Right lobe of liver (tissue), 6 donors: ENCODE results near the gene GAPVD1. TPM values are rescaled to one million over a fixed set of nuclear protein-coding genes. Genes with fewer than 3 reads are reported as not detected.
"Not testable (repeated sequence)": the region's sequence is repeated elsewhere in the genome, so short reads cannot be mapped to it uniquely, and the experiment has no call there.

Experiments used
- ATAC-seq, 4 donors: fragments of 200-7000 bp; cut with Tn5 transposase; one replicate each; pipeline ENCODE4 v1.9.1; 2020; ENCODE audit warnings: mild to moderate bottlenecking in 4 of 4, moderate library complexity in 4 of 4
- DNase-seq, 3 donors: peaks; one replicate each; pipeline ENCODE4 v3.0.0-alpha.2; 2020
- H3K27ac ChIP-seq, 3 donors: fragments of 200-600 bp; one replicate each; pipeline ENCODE4 v1.8.0; 2022
- H3K27me3 ChIP-seq, 2 donors: fragments of 200-600 bp; one replicate each; pipeline ENCODE4 v1.8.0; 2022
- H3K36me3 ChIP-seq, 4 donors: fragments of 200-600 bp; sonication (generic) in 1 of 4; one replicate each; pipeline versions ENCODE4 v1.5.1 to v1.8.0; 2017 to 2022; ENCODE audit warnings: control low read depth in 1 of 4
- H3K4me1 ChIP-seq, 4 donors: fragments of 200-600 bp; sonication (generic) in 1 of 4; one replicate each; pipeline versions ENCODE4 v1.5.1 to v1.8.0; 2017 to 2022; ENCODE audit warnings: control low read depth in 1 of 4
- H3K4me3 ChIP-seq, 3 donors: fragments of 200-600 bp; one replicate each; pipeline ENCODE4 v1.8.0; 2022
- H3K9me3 ChIP-seq, 4 donors: fragments of 200-600 bp; sonication (generic) in 1 of 4; one replicate each; pipeline versions ENCODE4 v1.5.1 to v1.8.0; 2017 to 2022; ENCODE audit warnings: control low read depth in 1 of 4
- CTCF ChIP-seq, 4 donors: fragments of 200-600 bp in 3 of 4; fragments of 450-650 bp in 1 of 4; IDR thresholded peaks; one replicate each; pipeline versions ENCODE4 v1.5.1 to v1.8.0; 2016 to 2022; ENCODE audit warnings: antibody characterized with exemption in 4 of 4, mild to moderate bottlenecking in 2 of 4
- POLR2A ChIP-seq: fragments of 450-650 bp; IDR thresholded peaks from one replicate; pipeline ENCODE4 v1.6.1; 2017; ENCODE audit warnings: antibody characterized with exemption, mild to moderate bottlenecking
- WGBS: methylation state at CpG from one replicate; pipeline ENCODE4 v1.1.6; 2018; ENCODE audit warnings: low coverage, low lambda C conversion rate; ENCODE audit not compliant: insufficient coverage; ENCODE audit errors: missing lambda C conversion rate; 5-methylcytosine and 5-hydroxymethylcytosine counted together
- intact Hi-C, 2 donors: fragments of 100-400 bp; cut with DNase I; formaldehyde crosslinking; loops; one replicate each; pipeline versions ENCODE4 v1.11.2 to v1.14.1; 2022
- total RNA-seq, 6 experiments: library from RNA; depleted of rRNA in 2 of 6; stranded (reverse); fragments of >200 nt in 2 of 6; fragmentation: NEBNext Ultra II Directional in 3 of 6; extraction: Animal tissue kit (Norgen Biotek cat#: 25700) in 3 of 6; gene quantifications; one replicate each; pipeline versions ENCODE4 v1.1.0 to v1.2.4, GENCODE V29; 2016 to 2023
- donor health status: DM: no; HTN: yes; CAD: no.
- donor health status: DM: no; HTN: no; CAD: no.
- donor health status: DM: no; HTN: no; CAD: no.
- donor health status: DM: no; HTN: yes; CAD: no.
- donor health status: DM: no; HTN: yes; CAD: no.

Gene GAPVD1
- total RNA-seq, 6 experiments from 2014 or later, result 15.7 to 24.1 (median 21.1) TPM

GRCh38 chr9:125227761-125228160 lies 33.9 kb upstream of the GAPVD1 start:
- TF ChIP-seq CTCF (IDR thresholded peaks at IDR 0.05), result no peak
- no peak for TF ChIP-seq POLR2A
- ATAC-seq (peak; percentile 19 to 80 (median 47)), DNase-seq (peak in 2 of 3 donors; percentile 57 to 70)
- Histone ChIP-seq H3K4me1 (peaks cover 0 to 6% (median 0%) of the 10 kb centered on the region in 4 donors), H3K27me3 (no peaks in the 10 kb centered on the region), H3K36me3 (peaks cover 0 to 16% (median 2%) of the 10 kb centered on the region in 4 donors), H3K4me3 (no peak overlapping the region), H3K27ac (no peak overlapping the region), H3K9me3 (no peaks in the 10 kb centered on the region)
- intact Hi-C loops, result no loop called here
- 68% methylated on average over 6 of the region's 6 CpGs for WGBS

GRCh38 chr9:125233678-125234077 lies 27.9 kb upstream of the GAPVD1 start:
- Histone ChIP-seq H3K36me3 (peaks cover 28 to 44% (median 35%) of the 10 kb centered on the region in 4 donors), H3K4me1 (peaks cover 0 to 35% (median 9%) of the 10 kb centered on the region in 4 donors), H3K9me3 (no peaks in the 10 kb centered on the region), H3K27me3 (no peaks in the 10 kb centered on the region), H3K27ac (no peak overlapping the region), H3K4me3 (no peak overlapping the region)
- DNase-seq (no peak), ATAC-seq (peak in 2 of 4 donors; percentile 35 to 55)
- intact Hi-C loops, result no loop called here
- WGBS, result 28% methylated on average over 3 of the region's 3 CpGs
- TF ChIP-seq POLR2A (no peak), CTCF (IDR thresholded peaks at IDR 0.05) (no peak)

- DNase-seq, H3K4me3 ChIP-seq, H3K9me3 ChIP-seq, H3K27ac ChIP-seq, ATAC-seq, H3K27me3 ChIP-seq, intact Hi-C loops: not testable (repeated sequence)
- peaks cover 0 to 40% (median 11%) of the 10 kb centered on the region in 4 donors for H3K4me1 ChIP-seq
- WGBS, result 84% methylated on average over 8 of the region's 8 CpGs
- peaks cover 28 to 48% (median 36%) of the 10 kb centered on the region in 4 donors for H3K36me3 ChIP-seq
These were observed 27.5 kb upstream of the GAPVD1 start for GRCh38 chr9:125234099-125234498.

- intact Hi-C loops, result no loop called here
- Histone ChIP-seq H3K4me3 (peak overlapping the region in 2 of 3 donors; percentile 95 to 99), H3K9me3 (no peaks in the 10 kb centered on the region), H3K27ac (no peak overlapping the region), H3K4me1 (peaks cover 0 to 46% (median 13%) of the 10 kb centered on the region in 4 donors), H3K36me3 (peaks cover 24 to 61% (median 42%) of the 10 kb centered on the region in 4 donors), H3K27me3 (no peaks in the 10 kb centered on the region)
- DNase-seq (no peak), ATAC-seq (no peak)
- 53% methylated on average over 5 of the region's 5 CpGs for WGBS
- no peak for TF ChIP-seq CTCF (IDR thresholded peaks at IDR 0.05)
- TF ChIP-seq POLR2A, result no peak
These were observed 25.7 kb upstream of the GAPVD1 start for GRCh38 chr9:125235804-125236519.

- H3K9me3 ChIP-seq, H3K27me3 ChIP-seq, DNase-seq, intact Hi-C loops, ATAC-seq, H3K27ac ChIP-seq: not testable (repeated sequence)
- Histone ChIP-seq H3K4me3 (peak overlapping the region in 2 of 3 donors; percentile 95 to 99), H3K4me1 (peaks cover 0 to 46% (median 13%) of the 10 kb centered on the region in 4 donors), H3K36me3 (peaks cover 24 to 61% (median 42%) of the 10 kb centered on the region in 4 donors)
- 64% methylated on average over 5 of the region's 5 CpGs for WGBS
These were observed 25.0 kb upstream of the GAPVD1 start for GRCh38 chr9:125236520-125237159.
